ENCODE results near the gene SRP9.

DNA sequence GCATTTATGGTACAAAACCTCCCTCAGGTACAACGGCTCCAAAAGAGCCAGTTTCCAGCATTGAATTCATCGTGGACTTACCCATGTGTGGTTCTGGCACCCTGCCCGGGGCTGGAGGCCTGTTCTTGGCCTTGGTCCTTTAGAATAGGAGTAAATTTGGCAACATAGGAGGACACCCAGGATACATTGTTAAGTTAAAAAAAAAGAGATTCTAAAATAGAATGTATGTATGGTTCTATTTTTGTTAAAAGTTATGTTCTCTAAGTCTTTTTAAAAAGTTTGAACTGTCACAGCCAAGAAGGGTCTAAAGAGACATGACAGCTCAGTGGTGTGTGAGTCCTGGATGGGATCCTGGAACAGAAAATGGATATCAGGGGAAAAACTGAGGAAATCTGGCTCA is 58.2 kb downstream of the SRP9 start:
- TF ChIP-seq, protein P1, sequence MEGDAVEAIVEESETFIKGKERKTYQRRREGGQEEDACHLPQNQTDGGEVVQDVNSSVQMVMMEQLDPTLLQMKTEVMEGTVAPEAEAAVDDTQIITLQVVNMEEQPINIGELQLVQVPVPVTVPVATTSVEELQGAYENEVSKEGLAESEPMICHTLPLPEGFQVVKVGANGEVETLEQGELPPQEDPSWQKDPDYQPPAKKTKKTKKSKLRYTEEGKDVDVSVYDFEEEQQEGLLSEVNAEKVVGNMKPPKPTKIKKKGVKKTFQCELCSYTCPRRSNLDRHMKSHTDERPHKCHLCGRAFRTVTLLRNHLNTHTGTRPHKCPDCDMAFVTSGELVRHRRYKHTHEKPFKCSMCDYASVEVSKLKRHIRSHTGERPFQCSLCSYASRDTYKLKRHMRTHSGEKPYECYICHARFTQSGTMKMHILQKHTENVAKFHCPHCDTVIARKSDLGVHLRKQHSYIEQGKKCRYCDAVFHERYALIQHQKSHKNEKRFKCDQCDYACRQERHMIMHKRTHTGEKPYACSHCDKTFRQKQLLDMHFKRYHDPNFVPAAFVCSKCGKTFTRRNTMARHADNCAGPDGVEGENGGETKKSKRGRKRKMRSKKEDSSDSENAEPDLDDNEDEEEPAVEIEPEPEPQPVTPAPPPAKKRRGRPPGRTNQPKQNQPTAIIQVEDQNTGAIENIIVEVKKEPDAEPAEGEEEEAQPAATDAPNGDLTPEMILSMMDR (IDR thresholded peaks at IDR 0.05) = no peak
- no peak for TF ChIP-seq POLR2A (IDR thresholded peaks at IDR 0.05)
